GM12891 (cell line): ENCODE data around the gene CBX2.

Source experiments
- POLR2A ChIP-seq: IDR thresholded peaks from 2 replicates; pipeline ENCODE4 v1.6.1; 2011; ENCODE audit warnings: low read depth, low read length, control low read depth
- POLR2AphosphoS5 ChIP-seq: IDR thresholded peaks from 2 replicates; pipeline ENCODE4 v1.6.1; 2011; ENCODE audit warnings: low read depth, low read length, control low read depth
- POU2F2 ChIP-seq: IDR thresholded peaks from 2 replicates; pipeline ENCODE4 v1.6.1; 2011; ENCODE audit warnings: low read depth, mild to moderate bottlenecking, control low read depth, low read length, moderate library complexity
- SPI1 ChIP-seq: IDR thresholded peaks from 2 replicates; pipeline ENCODE4 v1.6.1; 2011; ENCODE audit warnings: low read depth, low read length, control low read depth
- TAF1 ChIP-seq: IDR thresholded peaks from 2 replicates; pipeline ENCODE4 v1.6.1; 2011; ENCODE audit warnings: low read depth, low read length, control low read depth

DNA sequence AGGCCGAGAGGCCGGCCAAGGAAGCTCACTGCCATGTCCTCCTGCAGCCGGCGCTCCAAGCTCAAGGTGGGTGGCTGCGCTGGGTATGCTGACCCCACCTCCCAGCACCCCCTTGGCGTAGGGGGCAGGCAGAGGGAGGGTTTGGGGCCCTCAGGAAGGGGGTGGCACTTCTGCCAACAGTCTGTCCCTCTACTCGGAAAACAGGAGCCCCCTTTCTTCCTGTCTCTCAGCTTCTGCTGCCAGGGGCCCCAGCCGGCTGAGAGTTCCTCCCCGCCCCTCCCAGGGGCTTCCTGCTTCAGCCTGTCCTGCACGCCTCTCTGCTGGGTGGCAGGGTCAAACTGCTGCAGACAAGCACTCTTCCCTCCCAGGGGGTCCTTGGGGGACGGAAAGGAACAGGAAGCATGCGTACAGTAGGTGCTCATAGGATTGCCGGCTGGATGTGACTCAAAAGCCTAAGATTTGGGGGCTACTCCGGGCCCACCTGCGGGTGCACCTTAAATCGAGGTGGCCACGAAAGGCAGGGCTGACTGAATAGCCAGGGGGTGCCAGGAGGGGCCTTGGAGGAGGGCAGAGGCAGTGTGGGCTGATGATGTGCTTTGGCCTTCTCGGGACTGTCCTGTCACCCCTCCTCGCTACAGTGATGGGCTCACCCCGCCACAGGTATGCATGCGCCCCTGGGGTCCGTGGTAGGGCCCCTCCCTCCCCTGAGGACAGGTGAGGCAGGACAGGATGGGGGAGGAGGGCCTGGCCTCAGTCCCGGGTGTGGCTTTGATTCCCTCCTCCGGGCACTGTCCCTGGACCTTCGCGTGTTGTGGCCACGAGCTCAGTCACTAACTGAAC lies 4.0 kb downstream of the CBX2 start:
- TF ChIP-seq POLR2A (no peak), POLR2AphosphoS5 (no peak), TAF1 (no peak), POU2F2 (no peak), SPI1 (no peak)
